ENCODE measurements around the gene IRF7.
"Not testable (repeated sequence)": the region's sequence is repeated elsewhere in the genome, so short reads cannot be mapped to it uniquely, and the experiment has no call there.

Gene IRF7

DNA sequence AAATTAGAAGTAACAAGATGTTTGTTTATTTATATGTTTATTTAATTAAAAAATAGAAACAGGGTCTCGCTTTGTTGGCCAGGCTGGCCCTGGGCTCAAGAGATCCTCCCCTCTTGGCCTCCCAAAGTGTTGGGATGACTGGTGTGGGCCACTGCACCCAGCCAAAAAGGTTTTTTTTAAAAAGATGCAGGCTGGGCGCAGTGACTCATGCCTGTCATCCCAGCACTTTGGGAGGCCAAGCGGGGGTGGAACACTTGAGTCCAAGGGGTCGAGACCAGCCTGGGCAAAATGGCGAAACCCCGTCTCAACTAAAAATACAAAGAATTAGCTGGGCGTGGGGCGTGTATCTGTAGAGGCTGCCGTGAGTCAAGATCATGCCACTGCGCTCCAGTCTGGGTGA, 34.7 kb upstream of the IRF7 start:
- ATAC-seq (replicated peaks) (no peak), DNase-seq (no peak)
- H3K27ac Mint-ChIP-seq = no peak overlapping the region
- H3K9me3 Mint-ChIP-seq = no peaks in the 10 kb centered on the region
- H3K4me3 Mint-ChIP-seq = no peak overlapping the region
- H3K36me3 Mint-ChIP-seq = peaks cover 27 to 55% of the 10 kb centered on the region in 2 donors
- H3K4me1 Mint-ChIP-seq = peaks cover 0 to 11% of the 10 kb centered on the region in 2 donors
- no peaks in the 10 kb centered on the region for H3K27me3 Mint-ChIP-seq

DNA sequence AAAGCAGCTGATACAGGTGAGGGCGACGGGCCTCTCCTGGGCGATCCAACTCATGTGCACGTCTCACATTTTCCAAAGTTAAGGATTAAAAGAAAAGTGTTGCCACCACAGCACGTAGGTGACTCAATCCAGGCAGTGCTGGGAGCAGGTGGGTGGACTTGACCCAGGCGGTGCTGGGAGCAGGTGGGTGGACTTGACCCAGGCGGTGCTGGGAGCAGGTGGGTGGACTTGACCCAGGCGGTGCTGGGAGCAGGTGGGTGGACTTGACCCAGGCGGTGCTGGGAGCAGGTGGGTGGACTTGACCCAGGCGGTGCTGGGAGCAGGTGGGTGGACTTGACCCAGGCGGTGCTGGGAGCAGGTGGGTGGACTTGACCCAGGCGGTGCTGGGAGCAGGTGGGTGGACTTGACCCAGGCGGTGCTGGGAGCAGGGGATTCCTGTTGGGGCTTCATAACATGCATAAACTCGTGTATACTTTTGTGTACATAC, 32.0 kb upstream of the IRF7 start:
- not testable (repeated sequence) for DNase-seq; H3K27me3 Mint-ChIP-seq; ATAC-seq (replicated peaks); H3K9me3 Mint-ChIP-seq; H3K4me3 Mint-ChIP-seq
- H3K27ac Mint-ChIP-seq = peak overlapping the region; percentile 42
- peaks cover 0 to 11% of the 10 kb centered on the region in 2 donors for H3K4me1 Mint-ChIP-seq
- peaks cover 19 to 44% of the 10 kb centered on the region in 2 donors for H3K36me3 Mint-ChIP-seq

DNA sequence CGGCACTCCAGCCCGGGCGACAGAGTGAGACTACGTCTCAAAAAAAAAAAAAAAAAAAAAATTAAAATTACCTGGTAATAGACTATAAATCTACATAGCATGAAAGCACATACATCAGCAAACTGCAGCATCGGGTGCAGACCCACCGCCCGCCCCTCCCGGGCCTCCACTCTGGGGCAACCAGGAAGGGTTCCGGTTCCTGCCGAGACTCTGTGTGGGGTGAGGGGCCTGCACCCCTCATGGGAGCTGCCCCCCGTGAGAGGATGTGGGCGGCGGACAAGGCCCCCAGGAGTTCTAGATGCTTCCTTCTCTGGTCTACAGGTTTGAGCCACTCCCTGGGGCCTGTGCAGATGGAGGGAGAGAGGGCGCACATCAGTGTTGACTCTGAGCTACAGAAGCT, 30.5 kb upstream of the IRF7 start:
- Mint-ChIP-seq H3K27me3 (no peaks in the 10 kb centered on the region), H3K4me1 (peaks cover 0 to 11% of the 10 kb centered on the region in 2 donors), H3K4me3 (no peak overlapping the region), H3K9me3 (no peaks in the 10 kb centered on the region), H3K27ac (no peak overlapping the region), H3K36me3 (peaks cover 16 to 36% of the 10 kb centered on the region in 2 donors)
- ATAC-seq (replicated peaks) (no peak), DNase-seq (no peak)

DNA sequence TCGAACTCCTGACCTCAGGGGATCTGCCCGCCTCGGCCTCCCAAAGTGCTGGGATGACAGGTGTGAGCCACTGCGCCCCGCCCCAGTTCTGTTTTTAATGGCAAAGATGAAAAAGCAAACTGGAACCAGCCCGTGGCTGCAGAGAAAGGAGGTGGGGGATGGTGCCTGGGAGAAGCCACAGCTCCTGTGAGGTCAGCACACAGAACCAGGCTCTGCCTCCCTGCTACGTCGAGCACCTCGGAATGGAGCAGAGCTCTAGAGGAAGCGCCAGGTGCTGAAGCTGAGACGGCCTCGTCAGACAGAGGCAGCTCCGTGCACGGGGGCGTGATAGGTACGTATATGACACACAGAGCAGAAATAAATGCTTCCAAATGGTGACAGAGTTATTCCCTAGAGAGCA, 29.8 kb upstream of the IRF7 start:
- H3K36me3 Mint-ChIP-seq = peaks cover 16 to 37% of the 10 kb centered on the region in 2 donors
- H3K27me3 Mint-ChIP-seq = peaks cover under 1 to 2% of the 10 kb centered on the region in 2 donors
- no peak for ATAC-seq (replicated peaks)
- no peak overlapping the region for H3K4me3 Mint-ChIP-seq
- H3K27ac Mint-ChIP-seq = no peak overlapping the region
- H3K9me3 Mint-ChIP-seq = no peaks in the 10 kb centered on the region
- H3K4me1 Mint-ChIP-seq = peaks cover 2 to 14% of the 10 kb centered on the region in 2 donors
- DNase-seq = no peak

DNA sequence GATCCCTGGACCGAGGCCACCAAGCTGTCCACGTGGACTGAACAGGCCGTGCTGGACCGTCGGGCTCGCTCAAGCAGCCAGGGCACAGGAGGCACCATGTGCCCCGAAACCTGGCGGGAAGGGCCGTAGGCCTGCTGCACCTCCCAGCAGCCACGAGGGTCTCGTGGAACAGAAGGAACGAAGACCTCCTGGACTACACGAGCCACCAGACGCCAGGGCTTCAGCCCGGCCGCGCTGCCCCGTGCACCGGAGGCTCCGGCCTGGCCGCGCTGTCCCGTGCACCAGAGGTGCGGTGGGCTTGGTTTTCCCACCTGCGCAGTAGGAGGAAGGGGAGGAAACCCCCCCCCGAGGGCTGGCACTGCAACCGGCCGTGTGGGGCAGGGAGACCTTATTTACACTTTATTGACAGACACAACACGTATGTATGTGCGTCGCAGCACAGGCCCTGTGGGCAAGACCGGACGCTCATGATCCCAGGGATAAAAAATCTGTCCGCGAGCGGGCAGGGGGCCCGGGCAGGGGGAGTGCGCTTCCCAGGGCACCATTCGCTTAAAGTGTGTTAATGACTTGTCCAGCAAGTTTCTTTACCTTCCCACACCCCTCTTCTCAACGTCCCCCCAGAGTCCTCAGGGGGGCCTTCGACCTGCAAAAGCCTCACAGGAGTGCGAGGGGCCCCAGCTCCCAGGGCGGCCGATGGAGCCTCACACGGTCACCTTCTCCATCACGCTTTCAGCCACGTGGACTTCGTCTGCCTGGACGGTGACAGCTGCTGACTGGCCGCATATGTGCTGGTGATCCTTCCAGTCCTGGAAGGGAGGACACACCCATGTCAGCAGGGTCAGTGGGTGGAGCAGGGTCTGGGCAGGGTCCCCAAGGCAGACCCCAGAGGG, 28.3 kb upstream of the IRF7 start:
- no peak for ATAC-seq (replicated peaks)
- H3K36me3 Mint-ChIP-seq = peaks cover 16 to 34% of the 10 kb centered on the region in 2 donors
- peaks cover 5 to 19% of the 10 kb centered on the region in 2 donors for H3K4me1 Mint-ChIP-seq
- H3K27me3 Mint-ChIP-seq = peaks cover 5 to 8% of the 10 kb centered on the region in 2 donors
- no peak overlapping the region for H3K4me3 Mint-ChIP-seq
- no peaks in the 10 kb centered on the region for H3K9me3 Mint-ChIP-seq
- no peak for DNase-seq
- H3K27ac Mint-ChIP-seq = no peak overlapping the region

DNA sequence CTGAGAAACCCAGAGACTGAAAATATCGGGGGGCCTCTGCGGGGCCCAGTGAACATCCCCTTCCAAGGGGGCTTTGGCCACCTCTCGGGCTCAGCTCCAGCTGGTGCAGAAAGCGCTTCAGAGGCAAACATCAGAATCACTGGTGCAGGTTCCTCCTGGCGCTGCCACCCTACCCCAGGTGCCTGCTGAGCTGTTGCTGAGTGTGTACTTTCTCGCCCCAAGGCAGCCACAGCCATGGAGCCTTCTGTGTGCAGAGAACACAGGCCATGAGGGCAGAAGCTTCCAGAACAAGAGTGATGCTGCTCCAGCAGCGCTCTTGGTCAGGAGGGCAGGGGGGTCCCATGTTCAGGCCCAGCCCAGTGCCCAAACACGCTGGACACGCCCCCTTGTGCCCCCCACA, 27.6 kb upstream of the IRF7 start:
- DNase-seq = no peak
- ATAC-seq (replicated peaks) = no peak
- Mint-ChIP-seq H3K4me1 (peaks cover 5 to 19% of the 10 kb centered on the region in 2 donors), H3K4me3 (no peak overlapping the region), H3K27me3 (peaks cover 12 to 14% of the 10 kb centered on the region in 2 donors), H3K9me3 (no peaks in the 10 kb centered on the region), H3K27ac (no peak overlapping the region), H3K36me3 (peaks cover 14 to 28% of the 10 kb centered on the region in 2 donors)

DNA sequence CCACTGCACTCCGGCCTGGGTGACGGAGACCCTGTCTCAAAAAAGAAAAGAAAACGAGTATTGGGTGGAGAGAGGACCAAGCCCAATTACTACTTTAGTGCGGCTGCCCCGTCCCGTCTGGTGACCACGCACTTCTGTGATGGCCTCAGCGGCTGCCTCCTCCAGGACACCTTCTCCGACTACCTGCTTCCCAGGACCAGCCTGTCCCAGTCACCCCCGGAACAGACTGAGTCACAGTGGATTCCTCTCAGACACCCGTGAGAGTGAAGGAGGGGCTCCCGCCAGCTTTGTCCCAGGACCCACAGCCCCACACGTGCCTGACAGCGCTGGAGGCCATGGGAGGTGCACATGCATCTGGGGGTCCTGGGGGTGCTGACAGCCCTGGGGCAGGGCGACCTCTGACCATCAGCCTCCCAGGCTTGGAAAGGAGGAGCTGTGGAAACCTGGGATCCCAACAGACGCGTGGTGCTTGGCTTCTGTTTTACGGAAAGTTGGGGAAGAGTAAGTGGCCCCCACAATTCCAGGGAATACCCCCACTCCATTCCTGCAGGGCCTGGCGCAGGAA, 26.1 kb upstream of the IRF7 start:
- no peaks in the 10 kb centered on the region for H3K9me3 Mint-ChIP-seq

DNA sequence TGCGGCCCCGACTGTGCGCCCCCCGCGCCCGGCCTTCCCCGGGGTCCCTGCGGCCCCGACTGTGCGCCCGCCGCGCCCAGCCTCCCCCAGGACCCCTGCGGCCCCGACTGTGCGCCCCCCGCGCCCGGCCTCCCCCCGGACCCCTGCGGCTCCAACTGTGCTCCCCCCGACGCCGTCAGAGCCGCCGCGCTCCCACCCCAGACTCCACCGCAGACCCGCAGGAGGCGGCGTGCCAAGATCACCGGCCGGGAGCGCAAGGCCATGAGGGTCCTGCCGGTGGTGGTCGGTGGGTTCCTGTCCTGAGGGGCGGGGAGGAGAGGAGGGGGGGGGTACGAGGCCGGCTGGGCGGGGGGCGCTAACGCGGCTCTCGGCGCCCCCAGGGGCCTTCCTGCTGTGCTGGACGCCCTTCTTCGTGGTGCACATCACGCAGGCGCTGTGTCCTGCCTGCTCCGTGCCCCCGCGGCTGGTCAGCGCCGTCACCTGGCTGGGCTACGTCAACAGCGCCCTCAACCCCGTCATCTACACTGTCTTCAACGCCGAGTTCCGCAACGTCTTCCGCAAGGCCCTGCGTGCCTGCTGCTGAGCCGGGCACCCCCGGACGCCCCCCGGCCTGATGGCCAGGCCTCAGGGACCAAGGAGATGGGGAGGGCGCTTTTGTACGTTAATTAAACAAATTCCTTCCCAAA, 24.4 kb upstream of the IRF7 start:
- DNase-seq (no peak), ATAC-seq (replicated peaks) (peak; percentile 61 to 66)
- Mint-ChIP-seq H3K27me3 (peaks cover 28 to 42% of the 10 kb centered on the region in 2 donors), H3K4me3 (peak overlapping the region; percentile 71 to 78), H3K36me3 (peaks cover 12 to 16% of the 10 kb centered on the region in 2 donors), H3K9me3 (no peaks in the 10 kb centered on the region), H3K4me1 (peaks cover 10 to 16% of the 10 kb centered on the region in 2 donors), H3K27ac (peak overlapping the region; percentile 88)

More for the DNA sequence above, 26.1 kb upstream of the IRF7 start:
- no peak for DNase-seq
- peaks cover 21 to 27% of the 10 kb centered on the region in 2 donors for H3K27me3 Mint-ChIP-seq
- peaks cover 10 to 22% of the 10 kb centered on the region in 2 donors for H3K4me1 Mint-ChIP-seq
- H3K36me3 Mint-ChIP-seq = peaks cover 12 to 26% of the 10 kb centered on the region in 2 donors
- H3K27ac Mint-ChIP-seq = peak overlapping the region; percentile 56
- no peak overlapping the region for H3K4me3 Mint-ChIP-seq
- ATAC-seq (replicated peaks) = no peak

DNA sequence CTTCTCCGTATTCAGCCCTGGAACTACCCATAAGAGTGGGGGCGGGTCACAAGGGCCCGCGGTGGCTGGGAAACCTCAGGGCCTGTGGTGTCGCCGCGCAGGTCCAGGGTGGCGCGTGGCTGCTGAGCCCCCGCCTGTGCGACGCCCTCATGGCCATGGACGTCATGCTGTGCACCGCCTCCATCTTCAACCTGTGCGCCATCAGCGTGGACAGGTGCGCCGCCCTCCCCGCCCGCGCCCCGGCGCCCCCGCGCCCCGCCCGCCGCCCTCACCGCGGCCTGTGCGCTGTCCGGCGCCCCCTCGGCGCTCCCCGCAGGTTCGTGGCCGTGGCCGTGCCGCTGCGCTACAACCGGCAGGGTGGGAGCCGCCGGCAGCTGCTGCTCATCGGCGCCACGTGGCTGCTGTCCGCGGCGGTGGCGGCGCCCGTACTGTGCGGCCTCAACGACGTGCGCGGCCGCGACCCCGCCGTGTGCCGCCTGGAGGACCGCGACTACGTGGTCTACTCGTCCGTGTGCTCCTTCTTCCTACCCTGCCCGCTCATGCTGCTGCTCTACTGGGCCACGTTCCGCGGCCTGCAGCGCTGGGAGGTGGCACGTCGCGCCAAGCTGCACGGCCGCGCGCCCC, 23.7 kb upstream of the IRF7 start:
- peaks cover 28 to 42% of the 10 kb centered on the region in 2 donors for H3K27me3 Mint-ChIP-seq
- H3K36me3 Mint-ChIP-seq = peaks cover 12 to 16% of the 10 kb centered on the region in 2 donors
- no peaks in the 10 kb centered on the region for H3K9me3 Mint-ChIP-seq
- no peak for DNase-seq
- H3K4me1 Mint-ChIP-seq = peaks cover 10 to 16% of the 10 kb centered on the region in 2 donors
- H3K4me3 Mint-ChIP-seq = peak overlapping the region; percentile 29 to 30
- ATAC-seq (replicated peaks) = peak; percentile 8 to 15
- H3K27ac Mint-ChIP-seq = no peak overlapping the region

DNA sequence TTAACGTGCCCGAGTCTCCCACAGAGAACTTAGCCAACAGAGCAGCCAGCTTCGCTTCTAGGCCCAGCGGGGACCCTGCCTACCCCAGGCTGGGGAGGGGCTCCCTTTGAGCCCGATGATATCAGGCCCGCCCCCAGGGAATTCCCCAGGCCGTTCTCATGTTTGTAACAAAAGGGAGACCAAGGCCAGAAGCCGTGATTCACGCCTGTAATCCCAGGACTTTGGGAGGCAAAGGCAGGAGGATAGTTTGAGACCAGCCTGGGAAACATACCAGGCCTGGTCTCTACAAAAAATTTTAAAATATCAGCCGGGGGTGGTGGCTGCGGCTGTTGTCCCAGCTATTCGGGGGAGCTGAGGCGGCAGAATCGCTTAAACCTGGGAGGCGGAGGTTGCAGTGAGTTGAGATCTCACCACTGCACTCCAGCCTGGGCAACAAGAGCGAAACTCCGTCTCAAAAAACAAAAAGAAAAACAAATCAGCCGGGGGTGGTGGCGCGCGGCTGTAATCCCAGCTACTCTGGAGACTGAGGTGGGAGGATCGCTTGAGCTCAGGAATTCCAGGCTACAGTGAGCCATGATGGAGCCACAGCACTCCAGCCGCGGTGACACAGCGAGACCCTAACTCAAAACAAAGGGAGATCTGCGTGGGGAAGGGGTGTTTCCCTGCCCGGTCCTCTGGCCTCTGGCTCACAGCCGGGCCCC, 23.0 kb upstream of the IRF7 start:
- no peak overlapping the region for H3K27ac Mint-ChIP-seq
- H3K9me3 Mint-ChIP-seq = no peaks in the 10 kb centered on the region
- ATAC-seq (replicated peaks) (no peak), DNase-seq (no peak)
- peak overlapping the region; percentile 11 to 18 for H3K4me3 Mint-ChIP-seq
- H3K4me1 Mint-ChIP-seq = peaks cover 10 to 16% of the 10 kb centered on the region in 2 donors
- H3K27me3 Mint-ChIP-seq = peaks cover 28 to 42% of the 10 kb centered on the region in 2 donors
- peaks cover 12 to 16% of the 10 kb centered on the region in 2 donors for H3K36me3 Mint-ChIP-seq

DNA sequence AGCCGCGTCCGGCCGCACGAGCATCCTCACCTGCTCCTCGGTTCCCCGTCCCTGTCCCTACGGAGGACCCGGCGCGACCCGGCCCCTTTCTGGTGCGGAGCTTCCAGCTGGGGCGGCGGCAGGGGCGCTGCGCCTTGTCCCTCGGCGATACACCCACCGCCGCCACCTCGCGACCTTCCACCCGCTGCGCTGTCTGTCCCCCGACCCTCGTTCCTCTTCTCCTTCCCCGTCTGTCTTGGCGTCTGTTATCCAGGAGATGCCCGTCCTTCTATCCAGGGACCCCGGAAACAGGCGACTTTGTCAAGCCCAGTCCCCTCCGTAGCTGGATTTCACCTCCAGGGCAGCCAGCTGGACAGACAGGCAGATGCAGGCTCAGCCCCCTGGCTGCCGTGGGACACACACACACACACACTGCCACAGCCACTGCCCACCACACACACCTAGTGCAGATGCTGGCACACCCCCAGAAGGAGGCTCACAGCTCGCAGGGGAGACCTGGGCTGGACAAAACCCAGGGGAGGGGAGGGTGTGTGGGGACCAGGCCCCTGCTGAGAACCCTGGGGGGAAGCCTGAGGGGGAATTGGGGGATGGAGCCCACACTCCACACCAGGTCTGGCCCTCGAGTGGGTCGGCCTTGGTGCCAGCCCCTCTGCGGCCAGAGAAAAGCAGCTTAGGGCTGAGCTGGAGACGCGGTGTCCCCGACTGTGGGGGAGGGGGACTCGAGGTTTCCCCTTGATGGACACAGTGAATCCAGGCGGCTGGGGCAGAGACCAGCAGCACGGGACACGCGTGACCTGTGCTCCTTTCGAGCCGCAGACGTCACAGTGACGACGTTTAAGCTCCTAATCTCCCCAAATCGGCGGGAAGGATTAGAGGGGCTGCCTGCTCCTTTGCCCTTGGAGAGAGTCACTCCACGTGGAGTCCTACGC, 22.1 kb upstream of the IRF7 start:
- Mint-ChIP-seq H3K4me1 (peaks cover 10 to 16% of the 10 kb centered on the region in 2 donors), H3K36me3 (peaks cover 15 to 16% of the 10 kb centered on the region in 2 donors)

DNA sequence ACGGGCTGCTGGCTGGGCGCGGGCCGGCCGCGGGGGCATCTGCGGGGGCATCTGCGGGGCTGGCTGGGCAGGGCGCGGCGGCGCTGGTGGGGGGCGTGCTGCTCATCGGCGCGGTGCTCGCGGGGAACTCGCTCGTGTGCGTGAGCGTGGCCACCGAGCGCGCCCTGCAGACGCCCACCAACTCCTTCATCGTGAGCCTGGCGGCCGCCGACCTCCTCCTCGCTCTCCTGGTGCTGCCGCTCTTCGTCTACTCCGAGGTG, 21.5 kb upstream of the IRF7 start:
- H3K27me3 Mint-ChIP-seq = peaks cover 28 to 42% of the 10 kb centered on the region in 2 donors
- H3K9me3 Mint-ChIP-seq = no peaks in the 10 kb centered on the region
- peak overlapping the region; percentile 61 to 76 for H3K4me3 Mint-ChIP-seq
- H3K27ac Mint-ChIP-seq = no peak overlapping the region
- no peak for DNase-seq
- peaks cover 10 to 16% of the 10 kb centered on the region in 2 donors for H3K4me1 Mint-ChIP-seq
- peaks cover 12 to 16% of the 10 kb centered on the region in 2 donors for H3K36me3 Mint-ChIP-seq
- ATAC-seq (replicated peaks) = no peak

More for the DNA sequence above, 22.1 kb upstream of the IRF7 start:
- DNase-seq (no peak), ATAC-seq (replicated peaks) (no peak)
- no peaks in the 10 kb centered on the region for H3K9me3 Mint-ChIP-seq
- peak overlapping the region; percentile 61 to 76 for H3K4me3 Mint-ChIP-seq
- peaks cover 28 to 42% of the 10 kb centered on the region in 2 donors for H3K27me3 Mint-ChIP-seq
- H3K27ac Mint-ChIP-seq = peak overlapping the region; percentile 25
